Measurements from ENCODE around the gene ANKRD62.
"Not testable (repeated sequence)": the region's sequence is repeated elsewhere in the genome, so short reads cannot be mapped to it uniquely, and the experiment has no call there.

The ANKRD62 gene

GRCh38 chr18:12057419-12058039 lies 36.1 kb upstream of the ANKRD62 start:
- Mint-ChIP-seq H3K27ac (ENCODE audit: low read depth) (no peak overlapping the region), H3K4me3 (no peak overlapping the region), H3K27me3 (peaks cover 18% of the 10 kb centered on the region), H3K9me3 (no peaks in the 10 kb centered on the region), H3K36me3 (ENCODE audit: insufficient read depth) (no peaks in the 10 kb centered on the region), H3K4me1 (no peaks in the 10 kb centered on the region)
- DNase-seq (ENCODE audit: low spot score in 2 of 2) (no peak), ATAC-seq (replicated peaks; ENCODE audit: extremely low read depth, poor library complexity, severe bottlenecking) (no peak)

DNA sequence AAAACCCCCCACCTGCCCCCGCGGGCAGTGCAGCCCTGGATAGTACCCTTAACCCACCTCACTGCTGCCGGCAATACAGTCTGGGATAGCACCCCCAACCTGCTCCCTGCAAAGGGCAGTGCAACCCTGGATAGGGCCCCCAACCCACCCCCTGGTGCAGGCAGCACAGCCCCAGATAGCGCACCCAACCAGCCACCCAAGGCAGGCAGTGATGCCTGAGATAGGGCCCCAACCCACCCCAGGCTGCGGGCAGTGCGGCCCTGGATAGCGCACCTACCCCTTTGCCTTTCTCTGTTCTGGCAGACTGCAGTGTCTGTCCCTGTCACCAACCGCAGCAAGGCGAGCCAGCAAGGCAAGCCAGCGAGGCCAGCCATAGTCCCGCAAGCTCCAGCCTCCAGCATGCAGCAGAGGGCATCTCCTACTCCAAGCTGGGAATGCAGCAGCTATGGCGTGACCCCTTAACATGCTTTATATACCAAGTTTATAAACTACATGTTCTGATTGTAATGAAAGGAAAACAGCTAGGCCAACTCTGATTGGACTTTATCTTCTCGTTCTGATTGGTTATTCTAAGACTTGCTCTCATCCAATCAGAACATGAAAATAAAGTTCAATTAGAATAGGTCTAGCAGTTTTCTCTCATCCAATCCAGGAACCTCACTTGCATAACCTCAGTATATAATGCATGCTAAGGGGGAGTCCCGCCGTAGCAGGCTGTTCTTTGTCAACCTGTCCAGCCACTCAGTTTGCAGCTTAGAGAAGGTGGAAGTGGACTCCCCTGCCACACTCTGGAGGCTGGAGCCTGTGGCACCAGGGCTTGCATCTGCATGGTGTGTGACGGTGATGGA lies 34.1 kb upstream of the ANKRD62 start:
- Mint-ChIP-seq H3K4me1 (no peaks in the 10 kb centered on the region), H3K4me3 (no peak overlapping the region), H3K27me3 (no peaks in the 10 kb centered on the region), H3K36me3 (ENCODE audit: insufficient read depth) (no peaks in the 10 kb centered on the region), H3K9me3 (no peaks in the 10 kb centered on the region), H3K27ac (ENCODE audit: low read depth) (no peak overlapping the region)
- ATAC-seq (replicated peaks; ENCODE audit: extremely low read depth, poor library complexity, severe bottlenecking): no peak
- DNase-seq (ENCODE audit: low spot score in 2 of 2): no peak

GRCh38 chr18:12060182-12060870 lies 33.3 kb upstream of the ANKRD62 start:
- Mint-ChIP-seq H3K9me3 (no peaks in the 10 kb centered on the region), H3K27me3 (no peaks in the 10 kb centered on the region), H3K4me3 (no peak overlapping the region), H3K27ac (ENCODE audit: low read depth) (no peak overlapping the region), H3K4me1 (no peaks in the 10 kb centered on the region), H3K36me3 (ENCODE audit: insufficient read depth) (no peaks in the 10 kb centered on the region)
- ATAC-seq (replicated peaks; ENCODE audit: extremely low read depth, poor library complexity, severe bottlenecking): no peak
- DNase-seq (ENCODE audit: low spot score in 2 of 2): no peak

DNA sequence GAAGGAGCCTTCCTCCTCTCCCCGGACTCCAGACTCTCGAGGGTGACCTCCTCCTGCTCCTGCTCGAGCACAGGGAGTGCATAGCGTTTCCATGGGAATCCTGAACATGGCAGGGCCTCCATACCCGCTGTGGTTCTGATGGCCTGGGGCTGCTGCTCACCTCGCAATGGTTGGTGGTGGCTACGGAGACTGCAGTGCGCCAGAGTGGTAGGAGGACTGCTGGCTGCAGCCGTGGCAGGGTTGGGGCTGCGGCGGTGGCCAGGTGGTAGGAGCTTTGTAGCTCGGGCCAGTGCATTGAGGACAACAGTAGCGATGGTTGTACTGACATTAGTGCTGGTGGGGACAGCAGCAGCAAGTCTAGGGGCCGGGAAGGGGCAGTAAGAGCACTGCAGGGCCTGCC lies 32.0 kb upstream of the ANKRD62 start:
- Mint-ChIP-seq H3K4me1 (no peaks in the 10 kb centered on the region), H3K27me3 (no peaks in the 10 kb centered on the region), H3K36me3 (ENCODE audit: insufficient read depth) (no peaks in the 10 kb centered on the region), H3K9me3 (no peaks in the 10 kb centered on the region), H3K27ac (ENCODE audit: low read depth) (no peak overlapping the region), H3K4me3 (no peak overlapping the region)
- no peak for DNase-seq (ENCODE audit: low spot score in 2 of 2)
- ATAC-seq (replicated peaks; ENCODE audit: extremely low read depth, poor library complexity, severe bottlenecking): no peak

DNA sequence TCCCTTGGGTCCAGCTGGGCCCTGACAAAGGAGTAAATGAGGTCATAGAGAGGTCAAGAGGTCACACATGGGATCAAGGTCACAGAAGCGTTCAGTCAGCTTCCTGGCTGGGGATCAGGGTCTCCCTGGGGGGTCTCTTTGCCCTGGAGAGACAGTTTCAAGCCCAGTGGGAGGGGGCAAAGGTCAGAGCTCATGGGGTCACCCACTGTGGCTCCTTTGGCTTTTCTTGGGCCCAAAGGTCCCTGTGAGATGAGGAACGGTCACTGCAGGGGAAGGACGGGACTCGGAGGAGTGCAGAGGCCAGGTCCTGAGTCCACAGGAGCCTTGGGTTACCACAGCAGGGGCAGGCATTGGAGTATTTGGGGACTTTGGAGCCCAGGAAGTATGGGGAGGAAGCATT lies 30.7 kb upstream of the ANKRD62 start:
- Mint-ChIP-seq H3K27ac (ENCODE audit: low read depth) (no peak overlapping the region), H3K36me3 (ENCODE audit: insufficient read depth) (no peaks in the 10 kb centered on the region)

GRCh38 chr18:12064086-12064763 lies 29.4 kb upstream of the ANKRD62 start:
- Mint-ChIP-seq H3K9me3 (no peaks in the 10 kb centered on the region), H3K27ac (ENCODE audit: low read depth) (no peak overlapping the region), H3K4me3 (no peak overlapping the region), H3K27me3 (peaks cover 10% of the 10 kb centered on the region), H3K36me3 (ENCODE audit: insufficient read depth) (peaks cover 2% of the 10 kb centered on the region), H3K4me1 (no peaks in the 10 kb centered on the region)
- ATAC-seq (replicated peaks; ENCODE audit: extremely low read depth, poor library complexity, severe bottlenecking): no peak
- DNase-seq (ENCODE audit: low spot score in 2 of 2): no peak

More for the DNA sequence above, 30.7 kb upstream of the ANKRD62 start:
- H3K4me1 Mint-ChIP-seq: no peaks in the 10 kb centered on the region
- H3K4me3 Mint-ChIP-seq: no peak overlapping the region
- DNase-seq (ENCODE audit: low spot score in 2 of 2) (no peak), ATAC-seq (replicated peaks; ENCODE audit: extremely low read depth, poor library complexity, severe bottlenecking) (no peak)
- H3K27me3 Mint-ChIP-seq: no peaks in the 10 kb centered on the region
- no peaks in the 10 kb centered on the region for H3K9me3 Mint-ChIP-seq

GRCh38 chr18:12065397-12065796 lies 28.2 kb upstream of the ANKRD62 start:
- Mint-ChIP-seq H3K4me1 (no peaks in the 10 kb centered on the region), H3K4me3 (no peak overlapping the region), H3K27me3 (peaks cover 12% of the 10 kb centered on the region), H3K27ac (ENCODE audit: low read depth) (no peak overlapping the region), H3K9me3 (no peaks in the 10 kb centered on the region), H3K36me3 (ENCODE audit: insufficient read depth) (peaks cover 2% of the 10 kb centered on the region)
- no peak for DNase-seq (ENCODE audit: low spot score in 2 of 2)
- no peak for ATAC-seq (replicated peaks; ENCODE audit: extremely low read depth, poor library complexity, severe bottlenecking)

DNA sequence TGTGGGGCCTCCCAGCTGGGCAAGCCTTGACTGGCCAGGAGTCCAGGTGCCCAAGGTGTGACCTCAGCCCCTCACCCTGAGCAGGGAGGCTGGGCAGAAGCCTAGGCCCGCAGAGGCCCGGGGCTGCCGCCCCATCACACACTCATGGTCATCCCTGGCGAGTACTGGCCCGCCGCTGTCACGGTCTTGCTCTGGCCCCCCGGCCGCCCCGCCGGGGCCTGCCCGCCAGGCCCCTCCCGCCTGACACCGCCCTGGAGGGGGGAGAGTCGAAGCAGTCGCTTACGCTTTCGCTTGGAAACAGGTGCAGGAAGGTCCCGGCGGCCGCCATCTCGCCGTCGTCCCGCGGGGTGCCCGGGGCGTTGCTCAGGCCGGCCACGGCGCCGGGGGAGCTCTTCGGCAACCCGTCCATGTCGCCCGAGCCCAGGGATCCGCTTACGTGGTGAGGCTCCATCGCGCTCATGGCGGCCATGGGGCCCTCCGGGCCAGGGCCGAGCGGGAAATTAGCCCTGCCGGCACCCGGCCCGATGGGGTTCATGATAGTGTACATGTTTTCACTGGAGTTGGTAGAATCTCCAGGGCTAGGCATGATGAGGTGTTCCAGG lies 26.6 kb upstream of the ANKRD62 start:
- no peak for ATAC-seq (replicated peaks; ENCODE audit: extremely low read depth, poor library complexity, severe bottlenecking)
- DNase-seq (ENCODE audit: low spot score in 2 of 2): no peak
- Mint-ChIP-seq H3K4me1 (no peaks in the 10 kb centered on the region), H3K27ac (ENCODE audit: low read depth) (no peak overlapping the region), H3K27me3 (peaks cover 12% of the 10 kb centered on the region), H3K4me3 (no peak overlapping the region), H3K36me3 (ENCODE audit: insufficient read depth) (peaks cover 2% of the 10 kb centered on the region), H3K9me3 (no peaks in the 10 kb centered on the region)

- H3K9me3 Mint-ChIP-seq: no peaks in the 10 kb centered on the region
- H3K36me3 Mint-ChIP-seq (ENCODE audit: insufficient read depth): peaks cover 2% of the 10 kb centered on the region
- H3K27ac Mint-ChIP-seq (ENCODE audit: low read depth): no peak overlapping the region
- no peaks in the 10 kb centered on the region for H3K4me1 Mint-ChIP-seq
- DNase-seq (ENCODE audit: low spot score in 2 of 2): no peak
- no peak overlapping the region for H3K4me3 Mint-ChIP-seq
- peaks cover 12% of the 10 kb centered on the region for H3K27me3 Mint-ChIP-seq
- no peak for ATAC-seq (replicated peaks; ENCODE audit: extremely low read depth, poor library complexity, severe bottlenecking)
Observed at GRCh38 chr18:12067671-12068070, 26.0 kb upstream of the ANKRD62 start.

GRCh38 chr18:12068316-12068949 lies 25.2 kb upstream of the ANKRD62 start:
- H3K36me3 Mint-ChIP-seq (ENCODE audit: insufficient read depth); H3K9me3 Mint-ChIP-seq; H3K4me1 Mint-ChIP-seq; DNase-seq (ENCODE audit: low spot score in 2 of 2); H3K27ac Mint-ChIP-seq (ENCODE audit: low read depth); H3K4me3 Mint-ChIP-seq: not testable (repeated sequence)
- H3K27me3 Mint-ChIP-seq: peaks cover 17% of the 10 kb centered on the region
- ATAC-seq (replicated peaks; ENCODE audit: extremely low read depth, poor library complexity, severe bottlenecking): peak; percentile 28

DNA sequence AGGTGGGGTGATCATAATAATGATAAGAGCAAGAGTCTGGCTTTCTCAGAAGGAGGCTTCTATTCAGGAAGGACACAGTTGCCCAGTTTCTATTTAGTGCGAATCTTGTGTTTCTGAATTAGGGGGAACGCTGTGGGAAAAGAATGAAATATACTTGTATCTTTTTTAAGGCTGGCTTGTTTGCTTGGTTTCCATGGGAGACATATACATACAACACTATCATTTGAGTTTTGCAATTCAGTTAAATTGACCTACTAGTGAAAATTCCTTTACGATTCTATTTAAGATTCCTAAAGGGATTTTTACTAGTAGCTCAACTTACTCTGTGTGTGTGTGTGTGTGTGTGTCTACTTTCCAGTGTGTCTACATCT lies 24.7 kb upstream of the ANKRD62 start:
- DNase-seq (ENCODE audit: low spot score in 2 of 2) (no peak), ATAC-seq (replicated peaks; ENCODE audit: extremely low read depth, poor library complexity, severe bottlenecking) (no peak)
- no peak overlapping the region for H3K27ac Mint-ChIP-seq (ENCODE audit: low read depth)
- H3K27me3 Mint-ChIP-seq: peaks cover 21% of the 10 kb centered on the region
- no peak overlapping the region for H3K4me3 Mint-ChIP-seq
- peaks cover 2% of the 10 kb centered on the region for H3K36me3 Mint-ChIP-seq (ENCODE audit: insufficient read depth)
- no peaks in the 10 kb centered on the region for H3K4me1 Mint-ChIP-seq
- no peaks in the 10 kb centered on the region for H3K9me3 Mint-ChIP-seq

DNA sequence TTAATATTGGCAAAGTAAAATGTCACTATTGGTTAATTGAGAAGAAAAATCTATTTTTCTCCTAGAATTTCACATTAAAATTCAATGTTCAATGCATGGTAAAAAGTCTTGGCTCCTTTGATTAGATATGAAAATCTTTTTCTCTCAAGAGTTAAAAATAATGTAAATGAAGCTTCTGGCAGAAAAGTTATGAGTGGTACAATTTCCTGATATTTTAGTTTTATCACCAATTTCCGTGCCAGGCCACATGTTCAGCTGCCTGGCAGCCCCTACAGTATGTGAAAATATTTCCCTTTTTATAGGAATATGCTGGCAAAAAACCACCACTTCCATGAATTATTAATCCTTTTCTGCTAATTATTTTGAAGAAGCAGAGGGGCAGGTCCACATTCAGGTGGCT lies 22.6 kb upstream of the ANKRD62 start:
- ATAC-seq (replicated peaks; ENCODE audit: extremely low read depth, poor library complexity, severe bottlenecking); H3K4me1 Mint-ChIP-seq; DNase-seq (ENCODE audit: low spot score in 2 of 2); H3K36me3 Mint-ChIP-seq (ENCODE audit: insufficient read depth); H3K9me3 Mint-ChIP-seq; H3K27ac Mint-ChIP-seq (ENCODE audit: low read depth); H3K4me3 Mint-ChIP-seq: not testable (repeated sequence)
- peaks cover 40% of the 10 kb centered on the region for H3K27me3 Mint-ChIP-seq
